Cardiac fibroblast (primary cell): ENCODE measurements around the gene MPPED2.

Experiments
- DNase-seq, 2 donors: peaks; one replicate each; pipeline versions ENCODE4 v3.0.0 to v3.0.0-alpha.2; 2010; ENCODE audit warnings: low read depth in 2 of 2
- H3K4me3 ChIP-seq, 2 donors: replicated peaks in 1 of 2; 1 replicate in 1 of 2; 2 replicates in 1 of 2; pipeline ENCODE4 v1.5.1; 2011; ENCODE audit warnings: low read depth in 2 of 2, low read length in 2 of 2, mild to moderate bottlenecking in 2 of 2, moderate library complexity in 1 of 2
- TF ChIP-seq, protein P1 (sequence below): IDR thresholded peaks from one replicate; pipeline ENCODE4 v1.5.1; 2011; ENCODE audit warnings: low read depth, mild to moderate bottlenecking, low read length, inconsistent platforms

MPPED2 gene

DNA sequence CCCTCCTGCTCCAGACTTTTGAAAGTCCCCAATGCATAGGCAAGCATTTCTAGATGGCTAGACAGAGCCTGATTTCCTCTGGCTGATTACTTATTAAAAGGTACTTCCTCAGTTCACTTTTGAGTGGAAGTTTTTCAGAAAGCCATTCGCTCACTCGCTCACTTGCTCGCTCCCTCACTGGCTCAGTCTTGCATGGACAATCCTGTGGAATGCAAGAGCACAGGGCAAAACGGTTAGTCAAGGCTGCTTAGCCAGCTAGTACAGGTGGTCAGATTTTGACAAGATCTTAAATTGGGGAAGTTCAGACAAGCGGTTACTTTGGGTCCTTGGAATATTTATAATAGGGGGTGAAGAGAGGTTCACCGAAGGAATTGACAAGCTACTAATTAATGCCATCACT is 162.3 kb downstream of the MPPED2 start:
- TF ChIP-seq, protein P1, sequence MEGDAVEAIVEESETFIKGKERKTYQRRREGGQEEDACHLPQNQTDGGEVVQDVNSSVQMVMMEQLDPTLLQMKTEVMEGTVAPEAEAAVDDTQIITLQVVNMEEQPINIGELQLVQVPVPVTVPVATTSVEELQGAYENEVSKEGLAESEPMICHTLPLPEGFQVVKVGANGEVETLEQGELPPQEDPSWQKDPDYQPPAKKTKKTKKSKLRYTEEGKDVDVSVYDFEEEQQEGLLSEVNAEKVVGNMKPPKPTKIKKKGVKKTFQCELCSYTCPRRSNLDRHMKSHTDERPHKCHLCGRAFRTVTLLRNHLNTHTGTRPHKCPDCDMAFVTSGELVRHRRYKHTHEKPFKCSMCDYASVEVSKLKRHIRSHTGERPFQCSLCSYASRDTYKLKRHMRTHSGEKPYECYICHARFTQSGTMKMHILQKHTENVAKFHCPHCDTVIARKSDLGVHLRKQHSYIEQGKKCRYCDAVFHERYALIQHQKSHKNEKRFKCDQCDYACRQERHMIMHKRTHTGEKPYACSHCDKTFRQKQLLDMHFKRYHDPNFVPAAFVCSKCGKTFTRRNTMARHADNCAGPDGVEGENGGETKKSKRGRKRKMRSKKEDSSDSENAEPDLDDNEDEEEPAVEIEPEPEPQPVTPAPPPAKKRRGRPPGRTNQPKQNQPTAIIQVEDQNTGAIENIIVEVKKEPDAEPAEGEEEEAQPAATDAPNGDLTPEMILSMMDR = no peak
- no peak overlapping the region for H3K4me3 ChIP-seq
- no peak for DNase-seq

GRCh38 chr11:30423279-30423648 is 162.9 kb downstream of the MPPED2 start:
- no peak overlapping the region for H3K4me3 ChIP-seq
- DNase-seq = no peak
- TF ChIP-seq, protein P1 = no peak

GRCh38 chr11:30422447-30423278 is 163.5 kb downstream of the MPPED2 start:
- DNase-seq = no peak
- no peak overlapping the region for H3K4me3 ChIP-seq
- TF ChIP-seq, protein P1 = no peak

- TF ChIP-seq, protein P1 = no peak
- no peak for DNase-seq
Observed at GRCh38 chr11:30420233-30420787, 165.8 kb downstream of the MPPED2 start.

DNA sequence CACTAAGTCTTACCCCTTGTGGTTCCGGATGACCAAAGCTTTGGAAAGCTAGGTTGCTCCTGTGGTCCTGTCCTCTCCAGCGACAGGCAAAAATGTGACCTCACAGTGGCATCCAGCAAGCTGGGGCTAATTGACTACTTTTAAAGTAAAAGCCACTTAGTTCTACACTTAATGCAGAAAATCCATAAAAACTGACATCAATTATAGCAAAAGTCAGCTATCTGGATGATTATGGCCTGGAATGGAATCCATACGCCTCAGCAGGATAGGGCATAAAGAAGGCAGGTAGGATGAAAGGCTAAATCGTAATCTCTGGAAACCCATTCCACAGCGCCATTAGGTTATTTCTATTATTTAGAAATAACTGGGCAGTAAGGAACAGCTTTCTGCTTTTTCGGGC is 171.3 kb downstream of the MPPED2 start:
- TF ChIP-seq, protein P1 = no peak
- no peak overlapping the region for H3K4me3 ChIP-seq
- DNase-seq = no peak

More at GRCh38 chr11:30420233-30420787, 165.8 kb downstream of the MPPED2 start:
- no peak overlapping the region for H3K4me3 ChIP-seq

DNA sequence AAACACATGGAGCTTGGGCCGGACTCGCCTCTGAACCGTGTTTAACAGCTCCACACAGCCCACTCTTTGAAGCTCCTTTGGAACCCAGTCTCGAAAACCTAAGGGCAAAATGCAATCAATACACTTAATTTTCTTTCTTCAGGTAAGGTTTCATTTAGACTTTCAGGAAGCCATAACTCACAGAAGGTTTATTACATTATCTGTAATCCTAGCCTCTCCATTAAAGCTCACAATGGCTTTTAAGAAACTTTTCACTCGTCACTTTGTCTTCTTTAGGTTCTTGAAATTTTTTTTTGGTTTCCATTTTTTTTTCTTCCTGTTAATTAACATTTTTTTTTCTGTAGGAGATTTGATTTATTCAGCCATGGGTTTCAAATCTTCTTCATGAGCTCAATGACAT is 171.9 kb downstream of the MPPED2 start:
- TF ChIP-seq, protein P1 = no peak
- DNase-seq = no peak
- no peak overlapping the region for H3K4me3 ChIP-seq
